HG02885 (cell line): ENCODE data around the gene CACNA2D4.
A peak's percentile ranks its signal among the peaks of the same experiment; 100 is the strongest.

Experiments
- ATAC-seq: cut with Tn5 transposase; IDR thresholded peaks from one replicate; pipeline ENCODE4 v1.9.1; 2021; ENCODE audit warnings: mild to moderate bottlenecking; ENCODE audit not compliant: unreplicated experiment, poor library complexity

The CACNA2D4 gene

DNA sequence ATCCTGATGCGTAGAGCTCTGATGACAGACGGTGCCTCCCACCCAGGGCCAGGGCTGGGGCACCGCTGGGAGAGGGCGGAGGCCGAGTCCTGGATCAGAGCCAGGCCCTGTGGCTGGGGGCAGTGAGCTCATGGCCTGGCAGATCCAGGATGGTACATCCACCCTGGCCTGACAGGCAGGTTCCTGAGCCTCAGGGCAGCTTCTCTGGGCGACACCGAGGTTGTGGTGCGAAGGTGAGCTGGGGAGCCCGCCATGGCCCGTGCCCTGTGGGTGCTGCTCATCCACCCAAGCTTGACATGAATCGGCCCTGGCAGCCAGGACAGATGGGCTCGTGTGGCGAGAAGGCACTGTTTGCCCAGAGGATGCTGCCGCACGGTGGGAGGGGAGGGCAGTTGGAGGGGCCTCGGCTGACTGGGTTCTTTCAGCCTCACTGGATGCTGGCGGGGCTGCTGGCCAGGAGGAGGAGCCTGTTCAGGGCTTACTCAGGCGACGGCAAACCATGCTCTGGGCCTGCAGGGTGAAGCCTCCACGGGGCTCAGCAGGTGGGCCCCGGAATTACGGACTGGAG, 81.5 kb downstream of the CACNA2D4 start:
- no peak for ATAC-seq

- ATAC-seq: no peak
Measured at GRCh38 chr12:1836241-1836803, 82.1 kb downstream of the CACNA2D4 start.

DNA sequence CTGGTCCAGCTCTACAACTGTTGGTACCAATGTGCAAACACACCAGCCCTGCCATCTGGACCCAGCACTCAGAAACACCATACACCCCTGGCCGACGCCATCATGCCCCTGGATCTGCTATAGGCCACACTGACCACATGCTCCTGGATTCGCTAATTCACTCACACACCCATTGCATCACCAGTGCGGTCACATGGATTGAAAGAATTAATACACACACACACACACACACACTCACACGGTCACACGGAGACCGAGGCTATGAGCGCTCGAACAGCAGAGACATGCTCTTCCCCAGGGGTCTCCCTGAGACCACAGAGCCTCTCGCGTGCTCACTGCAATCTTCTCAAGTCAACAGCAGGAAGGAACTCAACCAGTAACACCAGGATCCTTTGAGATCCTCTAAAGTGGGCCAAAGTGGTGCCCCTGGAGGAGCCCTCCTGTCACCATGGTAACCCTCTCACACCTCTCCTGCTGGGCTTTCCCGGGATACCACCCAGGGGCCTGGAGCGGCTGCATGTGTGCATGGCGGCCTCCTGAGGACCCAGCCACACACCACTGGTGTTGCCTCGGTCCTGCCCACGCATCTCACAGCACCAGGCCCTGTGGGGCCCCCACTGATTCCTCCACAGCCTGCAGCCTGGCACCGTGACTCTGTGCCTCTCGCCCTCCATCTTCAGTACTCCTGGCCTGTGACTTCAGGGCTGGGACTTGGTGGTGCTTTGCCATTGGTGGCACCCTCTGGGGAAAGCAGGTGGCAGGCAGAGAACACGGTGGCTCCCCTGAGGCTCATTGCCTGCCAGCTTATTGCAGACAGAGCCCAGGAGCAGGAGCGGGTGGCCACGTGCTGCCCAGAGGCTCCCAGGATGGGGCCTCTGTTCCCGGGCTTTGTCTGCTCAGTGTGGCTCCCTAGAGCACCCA, 83.0 kb downstream of the CACNA2D4 start:
- no peak for ATAC-seq

GRCh38 chr12:1834186-1834925, 84.1 kb downstream of the CACNA2D4 start:
- ATAC-seq: no peak

DNA sequence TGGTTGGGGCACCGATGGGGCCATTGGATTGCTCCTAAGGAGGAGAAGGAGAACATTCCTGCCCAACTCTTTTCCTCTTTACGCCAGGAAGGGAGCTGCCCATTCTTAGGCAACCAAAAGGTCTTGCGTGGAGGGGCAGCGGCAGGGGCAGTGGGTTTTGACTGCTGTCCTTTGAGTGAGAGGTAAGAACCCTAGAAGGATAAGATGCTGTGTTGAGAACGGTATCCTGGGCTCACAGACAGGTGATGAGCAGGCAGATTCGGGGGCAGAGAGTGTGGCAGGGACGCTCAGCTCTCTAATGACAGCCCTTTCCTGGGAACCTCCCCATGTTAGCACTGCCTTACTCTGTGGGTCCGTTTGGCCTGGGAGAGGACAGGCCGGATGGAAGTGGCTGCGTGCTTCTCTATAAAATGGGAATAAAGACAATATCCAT, 84.8 kb downstream of the CACNA2D4 start:
- ATAC-seq: no peak

GRCh38 chr12:1832801-1833595, 85.5 kb downstream of the CACNA2D4 start:
- ATAC-seq: no peak

DNA sequence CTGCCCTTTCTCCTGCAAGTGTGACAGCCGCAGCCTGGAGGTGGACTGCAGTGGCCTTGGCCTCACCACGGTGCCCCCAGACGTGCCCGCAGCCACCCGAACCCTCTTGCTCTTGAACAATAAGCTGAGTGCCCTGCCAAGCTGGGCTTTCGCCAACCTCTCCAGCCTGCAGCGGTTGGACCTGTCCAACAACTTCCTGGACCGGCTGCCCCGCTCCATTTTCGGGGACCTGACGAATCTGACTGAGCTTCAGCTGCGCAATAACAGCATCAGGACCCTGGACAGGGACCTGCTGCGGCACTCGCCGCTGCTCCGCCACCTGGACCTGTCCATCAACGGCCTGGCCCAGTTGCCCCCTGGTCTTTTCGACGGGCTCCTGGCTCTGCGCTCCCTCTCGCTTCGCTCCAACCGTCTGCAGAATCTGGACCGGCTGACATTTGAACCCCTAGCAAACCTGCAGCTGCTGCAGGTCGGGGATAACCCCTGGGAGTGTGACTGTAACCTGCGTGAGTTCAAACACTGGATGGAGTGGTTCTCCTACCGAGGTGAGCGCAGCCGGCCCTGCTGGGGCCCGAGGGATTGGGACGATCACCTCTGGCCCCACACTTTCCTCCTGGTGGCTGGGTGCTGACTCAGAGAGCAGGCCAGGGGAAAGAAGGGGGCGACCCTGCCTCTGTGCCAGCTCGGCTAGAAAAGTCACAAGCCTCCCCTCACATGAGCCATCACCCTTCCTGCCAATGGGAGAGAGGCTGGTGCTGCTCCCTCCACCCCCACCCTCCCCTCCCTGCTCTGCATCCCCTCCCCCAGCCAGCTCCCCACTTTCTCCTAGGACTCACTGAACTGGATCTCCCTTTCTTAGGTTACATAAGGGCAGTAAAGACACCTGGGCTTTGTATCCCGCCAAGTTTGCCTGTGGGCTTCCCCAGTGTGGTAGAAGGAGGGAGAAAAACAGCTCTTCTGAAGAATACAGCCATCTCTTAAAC, 87.2 kb downstream of the CACNA2D4 start:
- ATAC-seq: no peak

- ATAC-seq: no peak
Measured at GRCh38 chr12:1830401-1830845, 88.0 kb downstream of the CACNA2D4 start.

DNA sequence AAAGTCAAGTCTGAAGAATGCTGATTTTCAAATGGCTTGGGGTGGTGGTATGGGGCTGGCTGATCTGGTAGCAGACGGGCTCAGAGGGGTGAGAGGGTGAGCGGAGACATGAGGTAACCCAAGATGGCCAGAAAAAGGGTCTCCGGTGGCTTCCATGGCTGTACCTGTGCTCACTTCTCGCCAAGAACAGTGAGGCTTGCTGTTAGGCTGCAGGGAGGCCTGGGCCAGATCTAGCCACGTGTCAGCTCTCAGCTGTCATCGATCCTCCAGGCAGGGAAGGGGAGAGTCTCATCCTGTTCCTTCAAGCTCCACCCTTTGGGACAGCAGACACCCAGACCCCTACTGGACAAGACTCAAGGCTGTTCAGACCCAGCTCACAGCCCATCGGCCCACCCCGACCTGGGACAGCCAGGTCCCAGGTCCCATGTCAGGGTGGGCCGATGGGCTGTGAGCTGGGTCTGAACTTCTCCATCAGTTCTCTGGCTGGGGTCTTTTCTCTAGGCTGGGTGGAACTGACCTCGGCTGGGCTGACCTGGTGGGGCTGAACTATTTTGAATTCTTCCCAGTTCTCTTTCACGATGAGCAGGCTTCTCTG, 89.0 kb downstream of the CACNA2D4 start:
- no peak for ATAC-seq

- no peak for ATAC-seq
Measured at GRCh38 chr12:1828856-1829255, 89.6 kb downstream of the CACNA2D4 start.

DNA sequence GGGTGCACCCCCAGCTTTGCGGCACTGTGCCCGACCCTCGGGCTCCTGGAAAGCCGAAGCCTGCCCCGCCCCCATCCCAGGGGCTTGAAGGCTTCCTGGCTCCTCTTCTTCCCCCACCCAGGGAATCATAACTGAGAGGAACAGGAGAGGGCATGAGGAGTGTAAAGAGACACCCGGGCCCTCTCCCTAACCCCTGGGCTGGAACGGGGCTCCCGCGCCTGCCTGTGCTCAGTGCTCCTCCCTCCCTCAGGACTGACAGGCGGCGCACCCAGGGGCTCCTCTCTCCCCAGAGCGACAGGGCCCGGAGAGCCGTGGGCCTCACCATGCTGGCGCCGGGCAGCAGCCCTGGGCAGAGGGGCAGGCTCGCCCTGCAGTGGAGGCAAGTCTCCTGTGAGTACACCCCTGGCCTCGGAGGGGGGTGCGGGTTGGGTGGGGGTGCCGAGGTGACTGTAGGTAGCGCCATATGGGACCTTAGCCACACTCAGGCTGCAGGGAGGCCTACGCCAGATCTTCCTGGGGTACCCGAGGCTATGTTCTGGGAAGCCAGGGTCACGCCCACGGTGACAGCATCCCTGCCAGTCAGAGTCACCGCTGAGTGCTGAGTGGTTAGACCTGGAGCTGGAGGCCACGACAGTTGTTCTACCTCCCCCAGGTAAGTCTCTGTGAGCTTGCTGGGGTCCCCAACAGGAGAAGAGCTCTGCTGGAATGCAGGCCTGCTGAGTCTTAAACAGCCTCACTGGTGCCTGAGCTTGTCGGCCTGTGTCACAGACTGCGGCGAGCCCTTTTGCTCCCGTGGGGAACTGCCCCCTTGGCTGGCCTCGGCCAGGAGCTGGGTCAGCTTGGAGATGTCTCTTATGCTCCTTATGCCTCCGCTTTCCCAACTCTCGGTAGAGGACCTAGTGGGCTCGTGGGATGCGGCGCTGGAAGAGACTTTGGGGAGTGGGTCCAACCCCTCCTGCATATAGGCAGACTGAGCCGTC, 90.3 kb downstream of the CACNA2D4 start:
- no peak for ATAC-seq

DNA sequence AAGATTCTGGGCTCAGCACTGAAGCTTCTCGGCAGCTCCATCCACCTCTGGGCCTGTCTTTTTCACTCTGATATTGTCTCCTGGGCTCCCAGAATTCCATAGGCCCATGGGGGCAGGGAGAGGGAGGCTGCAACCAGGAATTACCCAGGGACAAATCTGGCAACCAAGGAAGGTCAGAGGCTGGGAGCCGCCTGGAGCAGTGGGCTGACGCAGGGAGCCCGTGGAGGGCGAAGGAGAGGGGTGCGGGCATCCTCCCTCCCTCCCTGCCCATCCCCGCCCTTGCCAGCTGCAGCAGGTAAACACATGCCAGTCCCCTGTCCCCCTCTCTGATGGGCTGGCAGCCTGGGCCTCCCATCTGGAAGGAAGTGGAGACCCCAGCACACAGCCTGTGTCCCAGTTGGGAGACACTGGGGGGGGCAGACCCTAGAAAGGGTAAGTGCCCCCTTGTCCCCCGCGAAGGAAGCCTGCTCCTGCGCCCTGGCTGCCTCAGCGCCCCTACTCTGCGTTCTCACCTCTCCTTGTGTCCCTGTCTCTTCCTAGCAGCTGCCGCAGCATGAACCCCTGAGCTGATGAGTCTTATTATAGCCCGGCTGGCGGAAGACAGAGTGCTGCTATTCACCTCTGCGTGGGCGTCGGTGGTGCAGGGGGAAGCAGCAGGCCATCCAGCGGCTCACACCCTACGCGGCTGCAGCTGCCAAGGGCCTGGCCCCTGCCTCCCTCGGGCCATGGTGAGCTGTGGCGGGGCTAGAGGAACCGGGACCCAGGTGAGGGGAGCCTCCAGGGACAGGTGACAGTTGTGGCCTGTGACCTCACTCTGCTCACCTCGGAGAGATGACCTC, 91.4 kb downstream of the CACNA2D4 start:
- ATAC-seq: peak; percentile 57

DNA sequence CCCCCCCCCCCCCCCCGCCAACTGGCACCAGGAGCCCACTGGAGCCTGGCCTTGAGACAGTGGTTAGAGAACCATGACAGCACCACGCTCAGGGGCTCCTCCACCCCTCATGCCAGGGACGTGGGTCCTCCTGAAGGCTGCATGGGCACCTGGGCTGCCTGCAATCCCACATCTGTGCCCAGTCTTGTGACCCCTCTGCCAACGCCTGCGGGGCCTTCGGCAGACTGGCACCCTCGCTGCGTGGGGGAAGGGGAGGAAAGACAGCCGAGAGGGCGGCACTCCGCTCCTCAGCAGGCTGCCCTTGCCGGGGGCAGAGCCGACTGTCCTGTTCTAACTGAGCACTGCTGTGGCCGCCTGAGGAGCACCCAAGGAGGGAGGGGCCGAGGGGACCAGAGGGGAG, 92.1 kb downstream of the CACNA2D4 start:
- ATAC-seq: no peak

DNA sequence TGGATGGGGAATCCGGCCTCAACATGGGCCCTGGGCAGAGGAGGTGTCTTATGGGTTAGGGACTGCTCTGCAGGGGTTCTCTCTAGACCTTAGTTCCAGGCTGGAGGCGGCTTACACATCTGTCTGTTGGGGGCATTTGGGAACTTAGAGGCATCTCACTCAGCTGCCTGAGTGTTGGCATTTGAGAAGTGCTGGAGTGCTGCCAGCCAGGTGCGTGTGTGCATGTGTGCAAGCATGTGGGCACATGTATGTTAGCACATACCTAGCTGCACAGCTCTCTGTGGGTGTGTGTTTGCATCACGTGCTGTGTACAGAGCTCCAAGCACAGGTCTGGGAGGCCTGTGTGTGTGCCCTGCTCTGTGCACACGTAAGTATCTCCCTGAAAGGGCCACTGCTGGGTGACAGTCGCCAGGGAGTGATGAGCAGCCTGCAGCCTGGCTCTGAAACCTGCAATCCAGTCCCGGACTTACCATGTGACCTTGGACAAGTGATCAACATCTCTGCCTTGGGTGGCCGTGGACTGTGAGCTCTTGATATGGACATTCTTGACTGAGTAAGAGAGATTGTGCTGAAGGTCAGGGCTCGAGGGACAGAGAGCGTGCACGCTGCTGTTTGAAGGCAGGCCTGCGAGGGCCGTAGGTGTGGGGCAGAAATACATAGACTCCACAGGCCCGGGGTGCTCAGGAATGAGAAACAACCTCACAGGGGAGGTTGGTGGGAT, 92.9 kb downstream of the CACNA2D4 start:
- no peak for ATAC-seq

DNA sequence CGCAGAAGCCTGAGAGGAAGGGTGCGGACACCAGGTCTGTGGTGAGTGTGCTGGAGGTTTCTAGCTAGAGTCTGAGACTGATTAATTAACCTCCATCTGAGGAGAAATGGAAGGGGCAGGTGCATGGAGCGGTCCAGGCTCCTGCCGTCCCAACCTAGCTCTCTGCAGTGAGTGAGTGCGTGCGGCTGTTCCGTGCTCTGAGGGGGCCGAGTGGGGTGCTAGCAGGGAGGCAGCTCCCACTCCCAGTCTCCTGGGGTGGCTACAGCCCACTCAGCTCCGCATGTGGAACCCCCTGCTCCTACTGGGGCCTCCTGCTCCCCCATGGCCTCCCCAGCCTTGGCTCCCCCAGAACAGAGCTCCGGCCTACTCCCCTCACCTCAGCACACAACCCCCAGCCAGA, 95.2 kb downstream of the CACNA2D4 start:
- no peak for ATAC-seq

- ATAC-seq: no peak
Measured at GRCh38 chr12:1822699-1823098, 95.8 kb downstream of the CACNA2D4 start.
